ENCODE measurements around the gene COL9A2.

Gene COL9A2

DNA sequence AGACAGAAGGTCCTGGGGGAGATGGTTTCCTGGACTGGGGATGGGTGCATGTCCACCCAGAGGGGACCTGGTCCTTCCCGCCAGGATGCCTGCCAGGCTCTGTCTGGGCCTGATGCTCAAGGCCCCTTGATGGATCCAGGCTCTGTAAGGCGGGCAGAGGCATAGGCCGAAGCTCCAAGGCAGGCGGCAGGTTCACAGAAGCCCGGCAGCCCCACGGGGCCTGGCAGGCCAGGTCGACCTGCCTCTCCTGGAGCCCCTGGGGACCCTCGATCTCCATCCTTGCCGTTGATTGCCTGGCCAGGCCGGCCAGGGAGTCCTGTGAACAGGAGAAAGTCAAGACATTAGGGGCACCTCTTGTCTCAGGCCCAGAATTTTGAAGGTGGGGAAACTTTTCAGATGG is 16.0 kb downstream of the COL9A2 start:
- DNase-seq, result no peak
- Histone ChIP-seq H3K27ac (no peak overlapping the region), H3K27me3 (peaks cover 0 to 10% of the 10 kb centered on the region in 2 donors), H3K9me3 (no peaks in the 10 kb centered on the region), H3K4me3 (no peak overlapping the region), H3K4me1 (no peaks in the 10 kb centered on the region), H3K36me3 (peaks cover 0 to 4% (median 0%) of the 10 kb centered on the region in 3 donors)
- TF ChIP-seq, protein P1, sequence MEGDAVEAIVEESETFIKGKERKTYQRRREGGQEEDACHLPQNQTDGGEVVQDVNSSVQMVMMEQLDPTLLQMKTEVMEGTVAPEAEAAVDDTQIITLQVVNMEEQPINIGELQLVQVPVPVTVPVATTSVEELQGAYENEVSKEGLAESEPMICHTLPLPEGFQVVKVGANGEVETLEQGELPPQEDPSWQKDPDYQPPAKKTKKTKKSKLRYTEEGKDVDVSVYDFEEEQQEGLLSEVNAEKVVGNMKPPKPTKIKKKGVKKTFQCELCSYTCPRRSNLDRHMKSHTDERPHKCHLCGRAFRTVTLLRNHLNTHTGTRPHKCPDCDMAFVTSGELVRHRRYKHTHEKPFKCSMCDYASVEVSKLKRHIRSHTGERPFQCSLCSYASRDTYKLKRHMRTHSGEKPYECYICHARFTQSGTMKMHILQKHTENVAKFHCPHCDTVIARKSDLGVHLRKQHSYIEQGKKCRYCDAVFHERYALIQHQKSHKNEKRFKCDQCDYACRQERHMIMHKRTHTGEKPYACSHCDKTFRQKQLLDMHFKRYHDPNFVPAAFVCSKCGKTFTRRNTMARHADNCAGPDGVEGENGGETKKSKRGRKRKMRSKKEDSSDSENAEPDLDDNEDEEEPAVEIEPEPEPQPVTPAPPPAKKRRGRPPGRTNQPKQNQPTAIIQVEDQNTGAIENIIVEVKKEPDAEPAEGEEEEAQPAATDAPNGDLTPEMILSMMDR (IDR thresholded peaks at IDR 0.05), result no peak
- intact Hi-C loops (cut with DNase I; ENCODE audit: low total_unique reads), result no loop called here

DNA sequence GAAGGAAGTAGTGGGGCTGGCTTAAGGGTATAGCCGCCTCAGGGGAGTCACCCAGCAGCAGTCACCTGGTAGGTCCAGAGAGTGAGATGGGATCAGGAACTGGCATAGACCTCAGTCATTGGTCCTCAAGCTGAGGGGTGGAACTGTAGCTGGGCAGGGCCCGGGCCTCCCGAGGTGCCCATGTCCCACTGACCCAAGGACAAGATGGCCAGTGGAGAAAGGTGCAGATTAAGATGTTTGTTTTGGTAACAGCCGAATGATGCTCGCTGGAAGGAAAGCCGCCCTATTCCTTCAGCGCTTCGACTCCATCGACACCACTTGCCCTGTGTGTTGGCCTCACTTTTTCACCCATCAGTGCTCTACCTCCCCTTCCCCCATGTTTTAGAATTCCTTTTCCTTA is 16.4 kb downstream of the COL9A2 start:
- intact Hi-C loops (cut with DNase I; ENCODE audit: low total_unique reads), result no loop called here
- no peak for DNase-seq
- H3K4me1 ChIP-seq, result no peaks in the 10 kb centered on the region

DNA sequence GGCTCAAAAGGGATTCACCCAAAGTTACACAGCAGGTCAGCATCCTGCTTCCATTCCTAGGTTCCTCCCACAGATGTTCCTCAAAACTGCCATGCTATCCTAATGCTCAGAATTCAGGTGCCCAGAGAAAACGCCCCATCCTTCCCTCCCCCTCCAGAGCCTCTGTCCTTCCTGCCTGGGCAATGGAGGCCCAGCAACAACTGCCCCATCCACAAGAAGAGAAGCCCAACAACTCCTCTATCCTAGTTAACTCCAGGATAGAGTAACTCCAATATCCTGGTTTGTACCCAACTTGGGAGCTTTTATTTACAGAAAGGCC is 16.9 kb downstream of the COL9A2 start:
- peaks cover 0 to 4% (median 0%) of the 10 kb centered on the region in 3 donors for H3K36me3 ChIP-seq
- no peak overlapping the region for H3K27ac ChIP-seq

More for the DNA sequence above, 16.4 kb downstream of the COL9A2 start:
- H3K27me3 ChIP-seq, result peaks cover 0 to 10% of the 10 kb centered on the region in 2 donors
- no peak overlapping the region for H3K4me3 ChIP-seq
- TF ChIP-seq, protein P1 (IDR thresholded peaks at IDR 0.05), result no peak
- no peak overlapping the region for H3K27ac ChIP-seq
- no peaks in the 10 kb centered on the region for H3K9me3 ChIP-seq
- H3K36me3 ChIP-seq, result peaks cover 0 to 4% (median 0%) of the 10 kb centered on the region in 3 donors

DNA sequence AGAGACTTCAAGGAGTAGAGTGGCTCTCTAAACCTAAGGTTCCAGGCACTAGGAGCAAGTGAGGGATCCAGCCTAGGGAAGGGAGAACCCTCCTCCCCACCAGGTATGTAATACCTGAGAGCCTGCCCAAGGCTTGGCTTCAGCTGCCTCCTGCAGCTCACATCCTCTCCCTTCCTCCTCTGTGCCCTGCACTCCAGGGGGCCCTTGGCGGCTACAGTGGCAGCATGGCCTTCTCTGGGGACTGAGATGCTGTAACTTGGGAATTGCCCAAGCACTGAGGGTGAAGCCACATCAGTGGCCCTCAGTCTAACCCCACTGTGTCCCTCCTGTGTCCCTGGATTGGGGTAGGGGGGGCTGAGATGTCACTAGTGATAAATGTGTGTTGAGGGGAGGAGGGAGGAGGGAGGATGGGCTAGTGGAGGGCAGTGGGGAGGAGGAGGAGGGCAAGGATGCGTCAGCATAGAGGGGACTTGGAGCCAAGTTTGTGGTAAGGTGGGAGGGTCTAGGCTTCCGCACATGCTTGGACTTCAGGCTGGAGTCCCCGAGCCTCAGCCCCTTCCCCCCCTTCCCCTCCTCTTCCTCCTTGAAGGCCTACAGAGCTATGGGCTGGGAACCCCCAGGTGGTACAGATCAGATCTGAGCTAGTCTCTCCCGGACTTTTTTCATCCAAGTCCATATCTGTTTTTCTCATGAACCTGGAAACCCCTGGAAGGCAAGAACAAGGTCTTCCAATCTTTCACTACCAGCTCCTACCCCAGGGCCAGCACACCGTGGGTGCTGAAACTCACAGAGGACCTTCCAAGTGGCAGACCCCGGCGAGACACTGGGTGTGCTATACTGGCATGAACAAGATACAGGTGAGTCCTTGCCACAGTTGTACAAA is 17.5 kb downstream of the COL9A2 start:
- Histone ChIP-seq H3K36me3 (peaks cover 0 to 9% (median 0%) of the 10 kb centered on the region in 3 donors), H3K27me3 (peaks cover 0 to 10% of the 10 kb centered on the region in 2 donors), H3K9me3 (no peaks in the 10 kb centered on the region), H3K27ac (no peak overlapping the region), H3K4me3 (no peak overlapping the region), H3K4me1 (no peaks in the 10 kb centered on the region)
- intact Hi-C loops (cut with DNase I; ENCODE audit: low total_unique reads), result no loop called here
- TF ChIP-seq, protein P1 (IDR thresholded peaks at IDR 0.05), result no peak
- DNase-seq, result no peak

More for the DNA sequence above, 16.9 kb downstream of the COL9A2 start:
- H3K9me3 ChIP-seq, result no peaks in the 10 kb centered on the region
- TF ChIP-seq, protein P1 (IDR thresholded peaks at IDR 0.05), result no peak
- H3K27me3 ChIP-seq, result peaks cover 0 to 10% of the 10 kb centered on the region in 2 donors
- no peaks in the 10 kb centered on the region for H3K4me1 ChIP-seq
- intact Hi-C loops (cut with DNase I; ENCODE audit: low total_unique reads), result no loop called here
- DNase-seq, result no peak
- no peak overlapping the region for H3K4me3 ChIP-seq

DNA sequence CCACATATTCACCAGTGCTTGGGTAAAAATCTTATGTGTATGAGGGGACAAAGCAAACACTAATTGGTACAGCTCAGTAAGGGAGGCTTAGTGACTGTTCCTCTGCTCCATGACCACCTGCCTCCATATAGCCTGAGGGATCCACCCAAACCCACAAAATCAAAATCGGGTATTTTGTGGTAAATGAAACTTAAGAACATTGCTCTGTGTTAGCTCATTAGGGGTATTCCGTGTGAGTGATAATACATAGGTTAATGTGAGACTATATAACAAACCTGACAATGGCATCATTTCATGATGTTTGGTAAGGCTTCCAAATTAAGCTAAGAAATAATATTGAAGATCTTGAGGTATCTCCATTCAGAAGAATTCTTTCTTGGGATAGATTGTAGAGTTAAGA is 25.8 kb downstream of the COL9A2 start:
- Histone ChIP-seq H3K4me1 (no peaks in the 10 kb centered on the region), H3K27ac (no peak overlapping the region), H3K4me3 (no peak overlapping the region), H3K9me3 (no peaks in the 10 kb centered on the region), H3K36me3 (peaks cover 31 to 85% (median 58%) of the 10 kb centered on the region in 3 donors), H3K27me3 (no peaks in the 10 kb centered on the region)
- no peak for DNase-seq
- intact Hi-C loops (cut with DNase I; ENCODE audit: low total_unique reads), result no loop called here
- TF ChIP-seq, protein P1 (IDR thresholded peaks at IDR 0.05), result no peak

All from tibial artery (tissue), 4 donors.